ENCODE data around the gene HLCS.

The HLCS gene

GRCh38 chr21:36910581-36911307 is 55.7 kb downstream of the HLCS start:
- no peak for TF ChIP-seq CTCF (IDR thresholded peaks at IDR 0.05; ENCODE audit: insufficient read depth, low read depth, low read length, missing control alignments)
- H3K4me3 ChIP-seq (ENCODE audit: low read length): no peak overlapping the region
- DNase-seq (ENCODE audit: low read depth): no peak

DNA sequence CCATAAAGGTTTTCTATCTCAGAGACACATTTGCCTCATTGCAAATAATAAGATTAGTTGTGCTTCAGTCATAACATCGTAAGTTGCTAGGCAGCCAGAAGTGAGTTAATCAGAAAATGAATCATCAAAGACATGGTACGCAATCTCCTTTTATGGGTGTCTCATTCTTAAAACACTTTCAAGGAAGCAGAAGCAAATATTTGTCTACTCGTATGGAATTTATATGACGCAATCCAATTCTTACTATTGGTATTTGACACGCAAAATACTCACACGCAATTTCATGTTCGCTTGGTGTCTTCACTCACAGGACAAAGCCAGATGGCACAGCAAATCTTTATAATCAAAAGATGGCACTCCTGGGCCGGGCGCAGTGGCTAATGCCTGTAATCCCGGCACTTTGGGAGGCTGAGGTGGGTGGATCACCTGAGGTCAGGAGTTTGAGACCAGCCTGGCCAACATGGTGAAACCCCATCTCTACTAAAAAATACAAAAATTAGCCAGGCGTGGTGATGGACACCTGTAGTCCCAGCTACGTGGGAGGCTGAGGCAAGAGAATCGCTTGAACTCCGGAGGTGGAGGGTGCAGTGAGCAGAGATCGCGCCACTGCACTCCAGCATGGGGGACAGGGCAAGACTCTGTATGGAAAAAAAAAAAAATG is 56.4 kb downstream of the HLCS start:
- no peak for TF ChIP-seq CTCF (IDR thresholded peaks at IDR 0.05; ENCODE audit: insufficient read depth, low read depth, low read length, missing control alignments)
- DNase-seq (ENCODE audit: low read depth): peak; percentile 96
- no peak overlapping the region for H3K4me3 ChIP-seq (ENCODE audit: low read length)

DNA sequence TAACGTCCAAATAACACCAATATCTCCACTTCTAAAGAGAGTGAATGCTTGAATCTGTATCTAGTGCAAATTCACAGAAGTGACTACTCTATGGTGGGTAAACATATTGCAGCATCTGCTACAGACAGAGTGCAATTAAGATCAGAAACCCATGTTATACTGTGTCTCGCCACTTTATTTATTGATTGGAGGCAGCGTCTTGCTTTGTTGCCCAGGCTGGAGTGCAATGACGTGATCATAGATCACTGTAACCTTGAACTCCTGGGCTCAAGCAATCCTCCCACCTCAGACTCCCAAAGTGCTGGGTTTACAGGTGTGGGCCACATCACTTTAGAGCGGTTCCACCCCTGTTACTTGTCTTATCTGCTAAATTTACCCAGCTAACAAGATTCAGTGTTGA is 57.0 kb downstream of the HLCS start:
- DNase-seq (ENCODE audit: low read depth): no peak
- no peak for TF ChIP-seq CTCF (IDR thresholded peaks at IDR 0.05; ENCODE audit: insufficient read depth, low read depth, low read length, missing control alignments)
- H3K4me3 ChIP-seq (ENCODE audit: low read length): no peak overlapping the region

DNA sequence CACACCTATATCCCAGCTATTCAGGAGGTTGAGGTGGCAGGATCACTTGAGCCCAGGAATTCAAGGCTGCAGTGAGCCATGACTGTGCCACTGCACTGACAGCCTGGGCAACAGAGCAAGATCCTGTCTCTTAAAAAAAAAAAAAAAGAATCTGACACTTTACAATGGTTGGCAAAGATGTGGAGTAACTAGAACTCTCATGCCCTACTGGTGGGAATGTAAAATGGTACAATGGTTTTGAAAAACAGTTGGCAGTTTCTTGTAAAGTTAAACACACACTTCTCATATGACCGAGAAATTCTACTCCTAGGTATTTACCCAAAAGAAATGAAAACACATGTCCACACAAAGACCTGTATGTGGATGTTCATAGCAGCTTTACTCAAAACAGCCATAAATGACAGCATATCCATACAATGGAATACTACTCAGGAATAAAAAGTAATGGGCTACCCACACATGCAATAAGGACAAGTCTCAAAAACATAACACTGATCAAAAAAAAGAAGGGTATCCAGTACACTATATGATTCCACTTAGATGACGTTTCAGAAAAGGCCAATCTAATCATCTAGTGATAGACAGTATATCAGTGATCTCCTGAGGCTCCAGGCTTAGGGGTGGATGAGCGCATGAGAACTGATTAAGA is 58.1 kb downstream of the HLCS start:
- TF ChIP-seq CTCF (IDR thresholded peaks at IDR 0.05; ENCODE audit: insufficient read depth, low read depth, low read length, missing control alignments): no peak
- DNase-seq (ENCODE audit: low read depth): no peak
- H3K4me3 ChIP-seq (ENCODE audit: low read length): no peak overlapping the region

GRCh38 chr21:36904093-36904666 is 62.3 kb downstream of the HLCS start:
- no peak for DNase-seq (ENCODE audit: low read depth)
- H3K4me3 ChIP-seq (ENCODE audit: low read length): no peak overlapping the region
- no peak for TF ChIP-seq CTCF (IDR thresholded peaks at IDR 0.05; ENCODE audit: insufficient read depth, low read depth, low read length, missing control alignments)

GRCh38 chr21:36902793-36903192 is 63.7 kb downstream of the HLCS start:
- DNase-seq (ENCODE audit: low read depth): peak; percentile 9
- H3K4me3 ChIP-seq (ENCODE audit: low read length): no peak overlapping the region
- no peak for TF ChIP-seq CTCF (IDR thresholded peaks at IDR 0.05; ENCODE audit: insufficient read depth, low read depth, low read length, missing control alignments)

Data from epithelial cell of esophagus (primary cell).